Central memory CD4-positive, alpha-beta T cell (primary cell): ENCODE measurements around the gene NLGN4X.

Experiments
- DNase-seq: peaks from one replicate; pipeline ENCODE4 v3.0.0; 2022

NLGN4X gene

DNA sequence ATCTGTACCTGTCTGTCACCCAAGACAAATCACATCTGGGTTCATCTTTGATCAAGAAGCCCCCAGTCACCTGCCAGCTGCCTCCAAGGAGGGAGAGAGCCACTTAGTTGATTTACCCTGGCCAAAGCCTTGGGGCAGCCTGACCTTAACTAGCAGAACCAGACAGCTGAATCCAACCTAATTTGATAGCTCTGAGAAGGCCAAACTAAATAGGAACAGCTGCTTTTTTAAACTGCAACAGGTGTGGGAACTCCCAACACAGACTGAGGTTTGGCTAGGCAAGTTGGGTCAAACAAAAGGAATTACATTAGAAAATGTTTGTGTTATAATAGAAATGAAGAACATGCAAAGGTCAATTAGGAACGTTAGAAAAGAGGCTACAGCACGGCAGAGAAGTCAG lies 375.7 kb downstream of the NLGN4X start:
- DNase-seq: no peak

DNA sequence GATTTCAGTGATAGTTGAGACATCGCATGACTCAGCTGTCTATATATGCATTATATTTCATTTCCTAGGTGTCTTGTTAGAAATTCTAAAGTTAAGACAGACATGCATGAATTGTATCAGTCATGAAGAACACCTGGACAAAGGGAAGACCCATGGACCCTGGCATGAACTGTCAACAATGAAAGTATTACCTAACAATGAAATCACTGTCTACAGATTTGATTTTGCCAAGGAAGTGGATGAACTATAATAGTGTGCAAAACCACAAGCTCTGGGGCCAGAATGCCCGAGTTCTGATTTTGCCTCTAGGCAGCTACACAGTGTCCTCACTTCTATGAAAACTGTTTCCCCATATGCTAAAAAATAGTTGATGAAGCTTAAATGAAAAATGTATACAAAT lies 386.1 kb downstream of the NLGN4X start:
- no peak for DNase-seq
